Trophoblast cell (in vitro differentiated cells and primary cell): Measurements from ENCODE around the gene PTK6.

Experiments used
- DNase-seq, 2 donors: peaks; one replicate each; pipeline ENCODE4 v3.0.0-alpha.2; 2016
- H2AFZ ChIP-seq: 2 replicates; pipeline ENCODE4 v1.6.1; 2013; ENCODE audit warnings: low read length, moderate library complexity, mild to moderate bottlenecking; ENCODE audit not compliant: insufficient read depth, poor library complexity
- H2AK5ac ChIP-seq: 2 replicates; pipeline ENCODE4 v1.6.1; 2013; ENCODE audit warnings: mild to moderate bottlenecking, low read length
- H2BK120ac ChIP-seq: 2 replicates; pipeline ENCODE4 v1.6.1; 2013; ENCODE audit warnings: low read length, mild to moderate bottlenecking, moderate library complexity; ENCODE audit not compliant: insufficient read depth, poor library complexity
- H2BK12ac ChIP-seq: 2 replicates; pipeline ENCODE4 v1.6.1; 2013; ENCODE audit warnings: mild to moderate bottlenecking, low read length, moderate library complexity
- H2BK5ac ChIP-seq: 2 replicates; pipeline ENCODE4 v1.6.1; 2013; ENCODE audit warnings: low read length, low read depth, moderate library complexity, mild to moderate bottlenecking; ENCODE audit not compliant: poor library complexity
- H3K14ac ChIP-seq: 2 replicates; pipeline ENCODE4 v1.6.1; 2013; ENCODE audit warnings: mild to moderate bottlenecking, low read length
- H3K18ac ChIP-seq: 2 replicates; pipeline ENCODE4 v1.6.1; 2013; ENCODE audit warnings: mild to moderate bottlenecking, low read length
- H3K23ac ChIP-seq: 2 replicates; pipeline ENCODE4 v1.6.1; 2013; ENCODE audit warnings: low read length
- H3K27ac ChIP-seq: 2 replicates; pipeline ENCODE4 v1.5.1; 2013; ENCODE audit warnings: low read depth, mild to moderate bottlenecking, inconsistent platforms, low read length, moderate library complexity
- H3K27me3 ChIP-seq: 2 replicates; pipeline ENCODE4 v1.6.1; 2013; ENCODE audit warnings: inconsistent platforms, mild to moderate bottlenecking, low read length, moderate library complexity; ENCODE audit not compliant: insufficient read depth
- H3K36me3 ChIP-seq, 2 experiments: 1 replicate in 1 of 2; 2 replicates in 1 of 2; pipeline ENCODE4 v1.6.1; 2013; ENCODE audit warnings: low read length in 2 of 2, mild to moderate bottlenecking in 2 of 2, moderate library complexity in 1 of 2; ENCODE audit not compliant: insufficient read depth in 2 of 2, control insufficient read depth in 1 of 2
- H3K4ac ChIP-seq: 2 replicates; pipeline ENCODE4 v1.6.1; 2013; ENCODE audit warnings: low read depth, mild to moderate bottlenecking, low read length, moderate library complexity
- H3K4me1 ChIP-seq, 2 experiments: 1 replicate in 1 of 2; 2 replicates in 1 of 2; pipeline ENCODE4 v1.6.1; 2013; ENCODE audit warnings: low read length in 2 of 2, mild to moderate bottlenecking in 2 of 2, moderate library complexity in 1 of 2; ENCODE audit not compliant: insufficient read depth in 2 of 2, control insufficient read depth in 1 of 2
- H3K4me2 ChIP-seq: 2 replicates; pipeline ENCODE4 v1.6.1; 2013; ENCODE audit warnings: inconsistent platforms, mild to moderate bottlenecking, low read length, moderate library complexity
- H3K4me3 ChIP-seq: 2 replicates; pipeline ENCODE4 v1.5.1; 2013; ENCODE audit warnings: mild to moderate bottlenecking, low read depth, low read length, inconsistent platforms
- H3K79me1 ChIP-seq: one replicate; pipeline ENCODE4 v1.6.1; 2013; ENCODE audit warnings: low read length
- H3K79me2 ChIP-seq: 2 replicates; pipeline ENCODE4 v1.6.1; 2013; ENCODE audit warnings: low read length, mild to moderate bottlenecking; ENCODE audit not compliant: control insufficient read depth, insufficient read depth, poor library complexity
- H3K9ac ChIP-seq: 2 replicates; pipeline ENCODE4 v1.6.1; 2013; ENCODE audit warnings: mild to moderate bottlenecking, low read length
- H3K9me3 ChIP-seq: 2 replicates; pipeline ENCODE4 v1.6.1; 2013; ENCODE audit warnings: low read depth, mild to moderate bottlenecking, control low read depth, inconsistent platforms, low read length; ENCODE audit not compliant: insufficient read depth
- H4K12ac ChIP-seq: 2 replicates; pipeline ENCODE4 v1.6.1; 2013; ENCODE audit warnings: low read depth, mild to moderate bottlenecking, low read length, moderate library complexity
- H4K8ac ChIP-seq: 2 replicates; pipeline ENCODE4 v1.6.1; 2013; ENCODE audit warnings: low read depth, mild to moderate bottlenecking, low read length, moderate library complexity
- H4K91ac ChIP-seq: one replicate; pipeline ENCODE4 v1.6.1; 2013; ENCODE audit warnings: low read depth, mild to moderate bottlenecking, low read length, moderate library complexity
- WGBS: extraction: QIAGEN DNeasy Blood & Tissue Kit; methylation state at CpG from one replicate; pipeline ENCODE4 v1.1.7; 2013; ENCODE audit warnings: missing lambda C conversion rate; ENCODE audit not compliant: insufficient read length, insufficient coverage; ENCODE audit errors: extremely low coverage; 5-methylcytosine and 5-hydroxymethylcytosine counted together

The PTK6 gene

GRCh38 chr20:63531686-63532448 lies 5.3 kb downstream of the PTK6 start:
- Histone ChIP-seq H3K36me3 (no peaks in the 10 kb centered on the region), H3K9me3 (peaks cover 2% of the 10 kb centered on the region), H3K4me3 (no peak overlapping the region), H3K27me3 (no peaks in the 10 kb centered on the region), H3K23ac (no peak overlapping the region), H2AFZ (no peak overlapping the region), H3K79me2 (no peaks in the 10 kb centered on the region), H3K14ac (no peak overlapping the region), H3K9ac (no peak overlapping the region), H2BK5ac (no peak overlapping the region), H2BK120ac (no peak overlapping the region), H3K27ac (no peak overlapping the region), H3K79me1 (no peaks in the 10 kb centered on the region), H3K4me2 (no peak overlapping the region), H3K4me1 (no peaks in the 10 kb centered on the region), H3K18ac (no peak overlapping the region), H2BK12ac (no peak overlapping the region), H2AK5ac (no peak overlapping the region), H4K91ac (no peak overlapping the region), H4K12ac (no peak overlapping the region), H4K8ac (no peak overlapping the region), H3K4ac (no peak overlapping the region)
- WGBS = no CpG with 5 or more reads among the region's 27 CpGs
- DNase-seq = no peak

GRCh38 chr20:63530788-63531160 lies 6.4 kb downstream of the PTK6 start:
- no peak overlapping the region for H3K27ac ChIP-seq
- no peak overlapping the region for H3K4ac ChIP-seq
- H3K79me2 ChIP-seq = no peaks in the 10 kb centered on the region
- no peak overlapping the region for H3K18ac ChIP-seq
- no peaks in the 10 kb centered on the region for H3K79me1 ChIP-seq
- no peak for DNase-seq
- no peak overlapping the region for H3K23ac ChIP-seq
- H3K36me3 ChIP-seq = no peaks in the 10 kb centered on the region
- H2BK12ac ChIP-seq = no peak overlapping the region
- no peak overlapping the region for H2BK5ac ChIP-seq
- no peak overlapping the region for H3K14ac ChIP-seq
- WGBS = no CpG with 5 or more reads among the region's 14 CpGs
- H4K12ac ChIP-seq = no peak overlapping the region
- no peak overlapping the region for H3K9ac ChIP-seq
- H3K4me3 ChIP-seq = no peak overlapping the region
- H3K4me2 ChIP-seq = no peak overlapping the region
- no peak overlapping the region for H4K91ac ChIP-seq
- H4K8ac ChIP-seq = no peak overlapping the region
- H3K27me3 ChIP-seq = no peaks in the 10 kb centered on the region
- peaks cover 2% of the 10 kb centered on the region for H3K9me3 ChIP-seq
- no peak overlapping the region for H2AFZ ChIP-seq
- no peak overlapping the region for H2BK120ac ChIP-seq
- H3K4me1 ChIP-seq = no peaks in the 10 kb centered on the region
- H2AK5ac ChIP-seq = no peak overlapping the region

GRCh38 chr20:63529861-63530787 lies 7.1 kb downstream of the PTK6 start:
- Histone ChIP-seq H3K9ac (no peak overlapping the region), H3K4me2 (no peak overlapping the region), H2BK120ac (no peak overlapping the region), H4K8ac (no peak overlapping the region), H3K27me3 (no peaks in the 10 kb centered on the region), H2AFZ (no peak overlapping the region), H3K18ac (no peak overlapping the region), H2BK12ac (no peak overlapping the region), H2BK5ac (no peak overlapping the region), H3K36me3 (no peaks in the 10 kb centered on the region), H3K4me1 (no peaks in the 10 kb centered on the region), H3K9me3 (peaks cover 2% of the 10 kb centered on the region), H3K4me3 (no peak overlapping the region), H3K79me1 (no peaks in the 10 kb centered on the region), H4K12ac (no peak overlapping the region), H4K91ac (no peak overlapping the region), H3K79me2 (no peaks in the 10 kb centered on the region), H3K23ac (no peak overlapping the region), H3K27ac (no peak overlapping the region), H2AK5ac (no peak overlapping the region), H3K14ac (no peak overlapping the region), H3K4ac (no peak overlapping the region)
- WGBS = no CpG with 5 or more reads among the region's 39 CpGs
- DNase-seq = no peak

- H3K18ac ChIP-seq = no peak overlapping the region
- H4K12ac ChIP-seq = no peak overlapping the region
- no peak overlapping the region for H4K8ac ChIP-seq
- H3K14ac ChIP-seq = no peak overlapping the region
- peaks cover 2% of the 10 kb centered on the region for H3K9me3 ChIP-seq
- no peak overlapping the region for H2BK5ac ChIP-seq
- no peak overlapping the region for H2BK120ac ChIP-seq
- H3K27ac ChIP-seq = no peak overlapping the region
- WGBS = no CpG with 5 or more reads among the region's 27 CpGs
- DNase-seq = no peak
- H3K36me3 ChIP-seq = no peaks in the 10 kb centered on the region
- H2BK12ac ChIP-seq = no peak overlapping the region
- no peak overlapping the region for H3K23ac ChIP-seq
- no peaks in the 10 kb centered on the region for H3K4me1 ChIP-seq
- H2AFZ ChIP-seq = no peak overlapping the region
- no peak overlapping the region for H2AK5ac ChIP-seq
- H4K91ac ChIP-seq = no peak overlapping the region
- no peak overlapping the region for H3K9ac ChIP-seq
- no peak overlapping the region for H3K4me2 ChIP-seq
- H3K27me3 ChIP-seq = no peaks in the 10 kb centered on the region
- H3K4me3 ChIP-seq = no peak overlapping the region
- no peaks in the 10 kb centered on the region for H3K79me2 ChIP-seq
- H3K4ac ChIP-seq = no peak overlapping the region
- H3K79me1 ChIP-seq = no peaks in the 10 kb centered on the region
These were observed 7.9 kb downstream of the PTK6 start for GRCh38 chr20:63529180-63529860.
